Gastroesophageal sphincter (tissue), 4 donors: ENCODE results near the gene ATP6V0D1. TPM values are rescaled to one million over a fixed set of nuclear protein-coding genes. Genes with fewer than 3 reads are reported as not detected.
"Not testable (repeated sequence)": the region's sequence is repeated elsewhere in the genome, so short reads cannot be mapped to it uniquely, and the experiment has no call there.

ENCODE experiments used
- ATAC-seq: fragments of 150-250 bp; one replicate; pipeline ENCODE4 v1.9.1; 2016; ENCODE audit warnings: mild to moderate bottlenecking, moderate library complexity
- H3K27ac ChIP-seq, 4 donors: fragments of 200-600 bp; sonication (generic) in 3 of 4; 1 replicate in 3 of 4; 2 replicates in 1 of 4; pipeline ENCODE4 v1.5.1; 2016 to 2019
- H3K27me3 ChIP-seq: fragments of 200-600 bp; sonication (generic); one replicate; pipeline ENCODE4 v1.5.1; 2019
- H3K36me3 ChIP-seq, 2 donors: fragments of 200-600 bp; sonication (generic); one replicate each; pipeline ENCODE4 v1.5.1; 2019; ENCODE audit warnings: control low read depth in 1 of 2
- H3K4me1 ChIP-seq, 3 donors: fragments of 200-600 bp; sonication (generic); 1 replicate in 2 of 3; 2 replicates in 1 of 3; pipeline ENCODE4 v1.5.1; 2016 to 2019; ENCODE audit warnings: control low read depth in 2 of 3
- H3K4me3 ChIP-seq, 2 donors: fragments of 200-600 bp; sonication (generic); one replicate each; pipeline ENCODE4 v1.5.1; 2019; ENCODE audit warnings: mild to moderate bottlenecking in 1 of 2, moderate library complexity in 1 of 2
- H3K9me3 ChIP-seq, 3 donors: fragments of 200-600 bp; sonication (generic); one replicate each; pipeline ENCODE4 v1.5.1; 2017 to 2019; ENCODE audit warnings: control low read depth in 2 of 3
- EP300 ChIP-seq: sonication (generic); formaldehyde crosslinking; IDR thresholded peaks from one replicate; pipeline ENCODE4 v1.6.1; 2017; ENCODE audit warnings: antibody characterized with exemption, mild to moderate bottlenecking
- POLR2A ChIP-seq, 2 donors: fragments of 450-650 bp; IDR thresholded peaks; one replicate each; pipeline ENCODE4 v1.6.1; 2017; ENCODE audit warnings: antibody characterized with exemption in 2 of 2, mild to moderate bottlenecking in 2 of 2, moderate library complexity in 1 of 2
- POLR2AphosphoS5 ChIP-seq: sonication (generic); formaldehyde crosslinking; IDR thresholded peaks from one replicate; pipeline ENCODE4 v1.6.1; 2017; ENCODE audit warnings: antibody characterized with exemption
- WGBS, 2 donors: methylation state at CpG; one replicate each; pipeline ENCODE4 v1.1.5; 2018; ENCODE audit warnings: low coverage in 1 of 2; 5-methylcytosine and 5-hydroxymethylcytosine counted together
- total RNA-seq, 4 donors: library from RNA; depleted of rRNA; stranded (reverse); fragments of >200 nt; gene quantifications; one replicate each; pipeline ENCODE4 v1.1.0, GENCODE V29; 2016
- TF ChIP-seq, protein P1 (sequence below), 4 experiments: fragments of 200-600 bp in 2 of 4; fragments of 450-650 bp in 2 of 4; sonication (generic) in 1 of 4; IDR thresholded peaks; one replicate each; pipeline ENCODE4 v1.5.1; 2017 to 2019; ENCODE audit warnings: antibody characterized with exemption in 4 of 4, mild to moderate bottlenecking in 2 of 4, moderate library complexity in 2 of 4

The ATP6V0D1 gene
- total RNA-seq, 4 donors from 2014 or later: 94.2 to 145 (median 110) TPM

GRCh38 chr16:67499106-67499505 is 18.1 kb upstream of the ATP6V0D1 start:
- peak; percentile 82 for ATAC-seq
- WGBS, 2 donors: 0% methylated on average over 1 of the region's 4 CpGs; no CpG with 5 or more reads in 1 of the 2 donors
- H3K9me3 ChIP-seq: no peaks in the 10 kb centered on the region
- H3K4me3 ChIP-seq: no peak overlapping the region
- peak overlapping the region in 1 of 4 donors; percentile 20 for H3K27ac ChIP-seq
- peaks cover 0 to 14% of the 10 kb centered on the region in 2 donors for H3K36me3 ChIP-seq
- H3K27me3 ChIP-seq: no peaks in the 10 kb centered on the region
- TF ChIP-seq EP300 (no peak), POLR2AphosphoS5 (no peak), POLR2A (IDR thresholded peaks at IDR 0.05) (no peak)
- TF ChIP-seq, protein P1, sequence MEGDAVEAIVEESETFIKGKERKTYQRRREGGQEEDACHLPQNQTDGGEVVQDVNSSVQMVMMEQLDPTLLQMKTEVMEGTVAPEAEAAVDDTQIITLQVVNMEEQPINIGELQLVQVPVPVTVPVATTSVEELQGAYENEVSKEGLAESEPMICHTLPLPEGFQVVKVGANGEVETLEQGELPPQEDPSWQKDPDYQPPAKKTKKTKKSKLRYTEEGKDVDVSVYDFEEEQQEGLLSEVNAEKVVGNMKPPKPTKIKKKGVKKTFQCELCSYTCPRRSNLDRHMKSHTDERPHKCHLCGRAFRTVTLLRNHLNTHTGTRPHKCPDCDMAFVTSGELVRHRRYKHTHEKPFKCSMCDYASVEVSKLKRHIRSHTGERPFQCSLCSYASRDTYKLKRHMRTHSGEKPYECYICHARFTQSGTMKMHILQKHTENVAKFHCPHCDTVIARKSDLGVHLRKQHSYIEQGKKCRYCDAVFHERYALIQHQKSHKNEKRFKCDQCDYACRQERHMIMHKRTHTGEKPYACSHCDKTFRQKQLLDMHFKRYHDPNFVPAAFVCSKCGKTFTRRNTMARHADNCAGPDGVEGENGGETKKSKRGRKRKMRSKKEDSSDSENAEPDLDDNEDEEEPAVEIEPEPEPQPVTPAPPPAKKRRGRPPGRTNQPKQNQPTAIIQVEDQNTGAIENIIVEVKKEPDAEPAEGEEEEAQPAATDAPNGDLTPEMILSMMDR (IDR thresholded peaks at IDR 0.05): no peak
- peaks cover 0 to 20% (median 0%) of the 10 kb centered on the region in 3 donors for H3K4me1 ChIP-seq

DNA sequence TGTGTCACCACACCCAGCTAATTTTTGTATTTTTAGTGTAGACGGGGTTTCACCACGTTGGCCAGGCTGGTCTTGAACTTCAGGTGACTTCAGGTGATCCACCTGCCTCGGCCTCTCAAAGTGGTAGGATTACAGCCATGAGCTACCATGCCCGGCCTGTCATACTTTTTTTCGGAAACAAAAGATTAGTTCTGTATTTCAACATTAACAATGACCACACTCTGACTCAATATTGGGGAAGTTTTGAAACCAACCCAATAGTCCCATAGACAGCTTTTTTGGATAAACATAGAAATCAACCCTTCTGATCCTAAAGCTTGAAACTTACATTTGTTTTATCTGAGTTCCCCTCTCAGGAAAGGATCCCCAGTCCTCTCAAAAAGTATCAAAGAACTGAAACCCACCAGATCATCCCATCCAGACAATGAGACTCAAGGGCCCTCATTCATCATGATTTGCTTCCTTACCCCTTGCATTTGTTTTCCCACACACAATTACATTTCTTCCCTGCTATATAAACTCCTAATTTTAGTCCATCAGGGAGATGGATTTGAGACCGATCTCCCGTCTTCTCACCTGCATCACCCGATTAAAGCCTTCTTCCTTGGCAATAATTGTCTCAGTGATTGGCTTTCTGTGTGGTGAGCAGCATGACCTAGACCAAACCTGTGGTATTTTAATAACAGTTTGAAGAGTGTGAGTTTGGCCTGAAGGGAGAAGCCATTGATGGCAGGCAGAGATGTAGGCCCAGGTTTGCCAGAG is 9.6 kb upstream of the ATP6V0D1 start:
- H3K27me3 ChIP-seq: no peaks in the 10 kb centered on the region
- 72 to 86% methylated on average over 3 to 7 of the region's 8 CpGs for WGBS, 2 donors
- no peaks in the 10 kb centered on the region for H3K9me3 ChIP-seq
- peaks cover 0 to 30% (median 0%) of the 10 kb centered on the region in 3 donors for H3K4me1 ChIP-seq
- H3K27ac ChIP-seq: peak overlapping the region in 2 of 4 donors; percentile 59 to 67
- peaks cover 0 to 10% of the 10 kb centered on the region in 2 donors for H3K36me3 ChIP-seq
- no peak for ATAC-seq
- no peak overlapping the region for H3K4me3 ChIP-seq
- TF ChIP-seq POLR2A (IDR thresholded peaks at IDR 0.05): no peak
- TF ChIP-seq, protein P1 (IDR thresholded peaks at IDR 0.05): no peak
- TF ChIP-seq EP300: no peak
- TF ChIP-seq POLR2AphosphoS5: no peak

- Histone ChIP-seq H3K36me3 (peaks cover 0 to 19% of the 10 kb centered on the region in 2 donors), H3K27me3 (no peaks in the 10 kb centered on the region), H3K27ac (peak overlapping the region in 3 of 4 donors; percentile 59 to 67 (median 61)), H3K4me3 (no peak overlapping the region), H3K9me3 (no peaks in the 10 kb centered on the region), H3K4me1 (peaks cover 0 to 30% (median 0%) of the 10 kb centered on the region in 3 donors)
- TF ChIP-seq, protein P1 (IDR thresholded peaks at IDR 0.05): no peak
- TF ChIP-seq POLR2AphosphoS5: peak; percentile 46
- ATAC-seq: no peak
- 31 to 71% methylated on average over 1 to 4 of the region's 4 CpGs for WGBS, 2 donors
Measured at GRCh38 chr16:67489401-67490083, 8.6 kb upstream of the ATP6V0D1 start.

- not testable (repeated sequence) for H3K9me3 ChIP-seq, H3K4me3 ChIP-seq, H3K27me3 ChIP-seq, H3K27ac ChIP-seq, ATAC-seq
- H3K4me1 ChIP-seq: peaks cover 0 to 35% (median 6%) of the 10 kb centered on the region in 3 donors
- WGBS, 2 donors: 60 to 89% methylated on average over 1 to 4 of the region's 4 CpGs
- peaks cover 0 to 24% of the 10 kb centered on the region in 2 donors for H3K36me3 ChIP-seq
Measured at GRCh38 chr16:67487561-67487960, 6.6 kb upstream of the ATP6V0D1 start.

DNA sequence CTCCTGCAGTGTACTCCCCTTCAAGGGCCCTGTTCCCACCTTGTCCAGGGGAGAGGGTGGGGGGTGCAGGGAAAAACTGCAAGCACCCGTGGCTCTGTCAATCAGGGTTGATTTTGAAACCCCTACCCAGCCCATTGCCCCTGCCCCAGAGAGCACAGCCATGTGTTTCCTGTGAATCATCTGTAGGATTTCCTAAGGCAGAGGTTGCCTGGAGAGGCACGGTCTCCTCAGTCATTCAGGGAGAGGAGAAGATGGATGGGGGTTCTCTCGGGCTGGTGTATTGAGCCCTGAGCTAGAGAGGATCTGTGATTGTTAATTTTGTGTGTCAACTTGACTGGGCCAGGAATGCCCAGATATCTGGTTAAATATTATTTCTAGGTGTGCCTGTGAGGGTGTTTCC is 5.8 kb upstream of the ATP6V0D1 start:
- Histone ChIP-seq H3K4me1 (peaks cover 0 to 43% (median 14%) of the 10 kb centered on the region in 3 donors), H3K4me3 (no peak overlapping the region), H3K36me3 (peaks cover 0 to 17% of the 10 kb centered on the region in 2 donors), H3K9me3 (no peaks in the 10 kb centered on the region), H3K27ac (peak overlapping the region in 1 of 4 donors; percentile 5), H3K27me3 (no peaks in the 10 kb centered on the region)
- WGBS, 2 donors: no CpG with 5 or more reads among the region's 3 CpGs
- TF ChIP-seq EP300 (no peak), POLR2A (IDR thresholded peaks at IDR 0.05) (no peak), POLR2AphosphoS5 (no peak)
- TF ChIP-seq, protein P1 (IDR thresholded peaks at IDR 0.05): no peak
- no peak for ATAC-seq
